ENCODE measurements around the gene DYSF.

- TF ChIP-seq EZH2 (IDR thresholded peaks at IDR 0.05): no peak
- no peak for TF ChIP-seq POLR2A (IDR thresholded peaks at IDR 0.05; ENCODE audit: borderline replicate concordance, extremely low read depth, insufficient read depth, insufficient read length)
- no peak for TF ChIP-seq CTCF (IDR thresholded peaks at IDR 0.05 in 2 of 3, conservative IDR thresholded peaks at IDR 0.05 in 1 of 3; ENCODE audit: borderline replicate concordance in 1 of 3, insufficient read depth in 1 of 3, low read depth in 2 of 3, low read length in 2 of 3)
Observed at GRCh38 chr2:71422786-71423185, 30.6 kb upstream of the DYSF start.
